ENCODE measurements around the gene TSPEAR.
"Not testable (repeated sequence)": the region's sequence is repeated elsewhere in the genome, so short reads cannot be mapped to it uniquely, and the experiment has no call there.

The TSPEAR gene

GRCh38 chr21:44701541-44701940 is 9.8 kb downstream of the TSPEAR start:
- no peak for DNase-seq

- DNase-seq: no peak
Measured at GRCh38 chr21:44701023-44701400, 10.4 kb downstream of the TSPEAR start.

GRCh38 chr21:44700101-44701022 is 11.0 kb downstream of the TSPEAR start:
- DNase-seq: no peak

GRCh38 chr21:44699502-44700001 is 11.8 kb downstream of the TSPEAR start:
- no peak for DNase-seq

- no peak for DNase-seq
Measured at GRCh38 chr21:44697811-44698734, 13.3 kb downstream of the TSPEAR start.

GRCh38 chr21:44697172-44697810 is 14.1 kb downstream of the TSPEAR start, which contains the start of gene KRTAP10-12:
TSS of gene KRTAP10-12 (plus strand) at chr21:44697172. CDS start at chr21:44697202, 30 bp downstream.
- DNase-seq: peak in 1 of 14 donors; percentile 58

- no peak for DNase-seq
Measured at GRCh38 chr21:44696572-44696971, 14.8 kb downstream of the TSPEAR start.

GRCh38 chr21:44695641-44696040 is 15.7 kb downstream of the TSPEAR start:
- no peak for DNase-seq

- DNase-seq: no peak
Measured at GRCh38 chr21:44695184-44695583, 16.2 kb downstream of the TSPEAR start.

GRCh38 chr21:44694776-44695175 is 16.6 kb downstream of the TSPEAR start:
- no peak for DNase-seq

- DNase-seq: no peak
Measured at GRCh38 chr21:44692798-44693512, 18.4 kb downstream of the TSPEAR start.

- DNase-seq: no peak
Measured at GRCh38 chr21:44691686-44692085, 19.7 kb downstream of the TSPEAR start.

GRCh38 chr21:44689740-44690139 is 21.6 kb downstream of the TSPEAR start:
- not testable (repeated sequence) for DNase-seq

- DNase-seq: no peak
Measured at GRCh38 chr21:44687671-44688070, 23.7 kb downstream of the TSPEAR start.

GRCh38 chr21:44686843-44687561 is 24.4 kb downstream of the TSPEAR start:
- no peak for DNase-seq

GRCh38 chr21:44686000-44686781 is 25.2 kb downstream of the TSPEAR start:
- no peak for DNase-seq

- DNase-seq: not testable (repeated sequence)
Measured at GRCh38 chr21:44685050-44685449, 26.3 kb downstream of the TSPEAR start.

GRCh38 chr21:44684483-44684882 is 26.9 kb downstream of the TSPEAR start:
- no peak for DNase-seq

- DNase-seq: no peak
Measured at GRCh38 chr21:44684077-44684476, 27.3 kb downstream of the TSPEAR start.

- no peak for DNase-seq
Measured at GRCh38 chr21:44682580-44683151, 28.7 kb downstream of the TSPEAR start.

Measured in C1 segment of cervical spinal cord (tissue), 14 donors.